Brain pericyte (primary cell): ENCODE measurements around the gene ERICH6.

Source experiments
- DNase-seq: peaks from one replicate; pipeline ENCODE4 v3.0.0-alpha.2; 2012; ENCODE audit warnings: low read depth, low spot score

The ERICH6 gene

DNA sequence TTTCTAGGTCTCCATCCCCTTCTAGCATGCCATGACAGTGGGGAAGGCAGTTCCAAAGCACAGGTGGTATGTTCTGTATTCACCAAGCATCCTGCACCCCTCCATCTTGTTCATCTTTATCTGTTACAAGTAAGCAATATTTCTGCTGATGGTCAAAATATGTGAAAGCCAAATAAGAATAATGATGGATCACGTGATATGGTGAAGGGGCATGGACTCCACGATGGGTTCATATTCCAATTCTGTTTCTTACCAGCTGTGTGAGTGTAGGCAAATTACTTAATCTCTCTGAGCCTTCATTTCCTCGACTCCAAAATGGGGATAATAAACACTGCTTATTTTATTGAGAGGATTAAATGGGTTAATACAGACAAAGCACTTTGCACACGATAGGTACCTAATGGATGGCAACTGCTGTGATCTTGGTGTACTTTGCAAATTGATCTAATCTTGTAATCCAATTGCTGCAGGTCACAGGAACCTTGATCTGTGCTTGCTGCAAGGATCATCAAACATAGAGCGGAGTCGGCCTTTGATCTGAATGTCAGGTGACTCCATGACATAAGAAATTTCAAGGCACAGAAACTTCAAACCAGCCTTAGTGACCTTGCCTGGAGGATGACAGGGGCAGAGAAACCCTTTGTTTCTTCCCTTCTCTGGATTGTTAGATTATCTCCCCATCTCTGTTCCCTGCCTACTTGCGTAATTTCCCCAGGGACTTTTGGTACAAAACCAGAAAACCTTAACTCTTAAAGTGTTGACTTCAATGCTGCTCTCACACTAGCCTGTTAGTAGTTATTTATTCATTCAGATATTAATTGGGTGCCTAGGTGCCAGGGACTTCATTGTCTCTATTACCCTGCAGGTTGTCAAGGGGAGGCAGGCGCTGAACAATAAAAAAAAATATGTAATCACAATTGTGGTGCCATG lies 33.4 kb upstream of the ERICH6 start:
- DNase-seq: no peak

DNA sequence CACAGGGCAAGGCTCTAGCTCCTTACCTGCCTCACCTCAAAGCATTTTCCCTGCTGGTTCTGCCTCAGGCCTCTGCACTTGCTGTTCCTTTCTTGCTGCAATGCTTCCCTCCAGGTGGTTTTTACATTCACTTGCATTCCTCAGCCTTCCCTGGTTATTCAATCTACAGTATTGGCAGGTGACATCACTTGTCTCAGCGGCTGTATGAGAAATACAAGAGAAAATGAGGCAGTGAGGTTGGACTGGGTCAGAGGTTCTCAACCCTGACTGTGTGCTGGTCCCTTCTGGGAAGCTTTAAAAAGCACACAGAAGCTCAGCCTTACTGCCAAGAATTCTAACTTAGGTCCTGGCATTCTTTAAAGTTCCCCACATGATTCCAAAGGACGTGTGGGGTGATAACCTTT lies 32.6 kb upstream of the ERICH6 start:
- no peak for DNase-seq

DNA sequence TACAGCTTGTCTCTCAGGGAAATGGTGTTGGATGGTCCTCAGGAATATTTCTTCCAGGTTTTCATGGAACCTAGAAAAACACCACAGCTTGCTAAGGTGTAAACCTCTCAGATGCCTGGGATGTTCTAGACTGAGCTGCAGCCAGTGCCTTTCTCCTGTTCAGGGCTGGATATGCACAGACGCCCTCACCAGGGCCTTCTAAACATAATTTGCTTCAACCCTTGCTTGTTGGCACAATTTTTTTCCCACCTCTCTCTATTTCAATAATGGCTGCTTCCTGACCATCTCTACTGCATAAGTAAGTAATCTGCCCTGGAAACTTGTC lies 31.0 kb upstream of the ERICH6 start:
- no peak for DNase-seq

DNA sequence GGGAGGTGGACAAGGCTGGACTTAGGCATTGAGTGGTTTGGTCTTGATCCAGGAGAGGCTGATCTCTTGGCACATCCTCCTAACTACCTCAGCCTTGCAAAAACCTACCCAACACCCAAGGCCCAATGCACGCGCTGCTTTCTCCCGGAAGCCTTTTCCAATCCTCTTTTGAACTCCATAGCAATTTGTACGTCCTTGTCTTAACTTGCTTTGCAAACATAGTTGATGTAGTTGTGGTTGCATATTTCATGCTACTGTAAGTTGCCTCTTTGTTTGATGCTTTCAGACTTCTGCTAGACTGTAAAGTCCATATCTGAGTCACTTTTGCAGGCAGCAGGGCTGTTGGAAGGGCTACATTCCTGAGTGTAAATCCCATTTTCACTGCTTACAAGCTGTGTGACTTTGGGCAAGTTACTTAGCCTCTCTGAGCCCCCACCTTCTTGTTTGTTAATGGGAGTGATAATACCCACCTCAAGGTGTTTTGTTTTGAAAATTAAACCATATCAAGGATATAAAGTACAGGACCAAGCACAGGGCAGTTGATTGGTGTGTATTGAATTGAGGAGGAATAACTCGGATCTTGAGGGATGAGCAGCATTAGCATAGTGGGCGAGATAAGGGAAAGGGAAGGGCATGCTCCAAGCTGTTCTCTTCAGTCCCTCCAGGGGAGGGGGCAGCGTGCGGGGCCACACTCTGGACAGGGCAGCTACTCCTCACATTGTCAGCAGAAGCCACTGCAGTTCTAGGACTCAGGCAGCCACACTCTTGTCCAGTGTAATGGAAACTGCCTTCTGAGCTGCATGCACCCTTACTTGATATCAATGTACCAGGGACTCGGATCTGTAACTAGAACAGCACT lies 30.4 kb upstream of the ERICH6 start:
- DNase-seq: no peak

DNA sequence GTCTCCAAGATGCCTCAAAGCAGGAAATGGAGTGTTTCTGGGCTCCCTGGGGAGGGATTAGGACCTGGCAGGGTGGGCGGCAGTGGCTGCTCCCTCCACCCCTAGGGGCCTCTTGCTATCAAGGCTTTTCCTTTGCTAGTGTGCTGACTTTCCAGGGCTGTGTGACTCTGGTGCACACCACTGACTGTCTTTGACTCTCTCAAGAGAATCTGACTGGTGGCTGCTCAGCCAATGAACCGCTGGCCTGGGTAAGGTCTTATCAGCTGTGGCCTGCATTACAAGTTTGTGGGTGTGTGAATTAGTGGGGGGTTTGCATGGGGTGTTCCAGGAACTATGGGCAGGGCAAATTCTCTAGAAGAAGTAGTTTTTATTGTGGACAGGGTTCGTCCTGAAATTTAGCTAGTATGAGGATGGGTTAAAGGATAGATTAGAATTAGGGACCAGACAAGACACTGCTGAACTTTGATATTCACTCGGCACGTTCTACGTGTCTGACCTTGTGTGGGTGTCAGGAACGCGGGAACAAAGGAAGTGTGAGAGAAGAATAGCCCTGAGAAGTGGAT lies 29.7 kb upstream of the ERICH6 start:
- DNase-seq: no peak

DNA sequence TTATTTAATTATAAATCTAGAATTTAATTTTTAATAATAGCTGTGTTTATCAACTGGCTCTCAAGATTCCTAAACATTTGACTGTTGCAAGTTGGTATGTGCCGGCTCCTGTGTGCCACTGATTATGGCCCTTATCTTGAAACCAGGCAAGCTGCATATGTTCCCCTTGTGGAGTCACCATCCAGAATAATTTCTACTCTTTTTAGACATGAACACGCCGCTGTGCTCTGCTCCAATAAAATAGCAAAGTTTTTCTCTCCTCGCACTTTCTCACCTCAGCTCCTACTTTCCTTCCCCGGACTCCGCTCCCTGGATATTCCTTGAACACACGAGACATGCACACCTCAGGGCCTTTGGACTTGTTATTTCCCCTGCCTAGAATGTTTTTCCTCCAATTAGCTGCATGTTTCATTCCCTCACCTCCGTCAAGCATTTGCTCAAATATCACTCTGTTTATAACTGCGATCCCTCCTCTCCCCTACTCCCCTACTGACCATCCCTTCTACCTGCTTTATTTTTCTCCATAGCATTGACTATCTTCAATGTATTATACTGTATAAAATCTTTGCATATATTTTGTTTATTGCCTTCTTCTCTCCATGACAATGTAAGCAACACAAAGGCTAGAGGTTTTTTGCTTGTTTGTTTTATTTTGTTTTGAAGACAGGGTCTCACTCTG lies 26.1 kb upstream of the ERICH6 start:
- no peak for DNase-seq

DNA sequence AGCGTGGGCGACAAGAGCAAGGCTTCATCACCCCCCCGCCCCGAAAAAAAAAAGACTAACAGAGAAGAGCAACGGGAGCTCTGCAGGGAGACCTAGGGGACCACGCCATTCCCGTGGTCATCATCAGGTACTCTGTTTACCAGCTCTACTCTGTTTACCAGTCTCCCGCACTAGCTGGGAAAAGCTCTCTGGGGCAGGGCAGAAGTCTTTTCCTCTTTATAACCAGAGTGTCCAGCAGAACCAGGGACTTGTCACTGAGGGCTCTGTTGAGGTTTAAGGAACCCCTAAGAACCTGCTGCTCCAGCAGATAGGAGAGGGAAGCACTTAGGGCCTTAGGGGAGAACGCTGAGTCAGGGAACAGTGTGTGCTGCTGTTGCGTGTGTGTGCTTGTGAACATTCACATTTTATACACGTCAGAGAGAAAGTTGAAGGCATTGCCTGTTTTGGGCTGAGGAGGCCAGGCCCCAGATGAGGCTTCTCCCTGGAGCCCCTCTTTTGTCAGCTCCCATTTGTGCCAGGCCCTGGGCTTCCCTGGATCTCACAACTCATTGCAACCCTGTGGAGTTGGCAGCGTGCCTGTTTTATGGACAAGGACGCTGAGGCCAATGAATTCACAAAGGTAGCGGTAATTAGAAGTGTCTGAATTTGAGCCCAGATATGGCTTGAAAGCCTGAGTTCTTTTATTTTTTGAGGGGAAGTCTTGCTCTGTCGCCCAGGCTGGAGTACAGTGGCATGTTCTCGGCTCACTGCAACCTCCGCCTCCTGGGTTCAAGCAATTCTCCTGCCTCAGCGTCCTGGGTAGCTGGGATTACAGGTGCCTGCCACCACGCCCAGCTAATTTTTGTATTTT lies 24.2 kb upstream of the ERICH6 start:
- DNase-seq: no peak

DNA sequence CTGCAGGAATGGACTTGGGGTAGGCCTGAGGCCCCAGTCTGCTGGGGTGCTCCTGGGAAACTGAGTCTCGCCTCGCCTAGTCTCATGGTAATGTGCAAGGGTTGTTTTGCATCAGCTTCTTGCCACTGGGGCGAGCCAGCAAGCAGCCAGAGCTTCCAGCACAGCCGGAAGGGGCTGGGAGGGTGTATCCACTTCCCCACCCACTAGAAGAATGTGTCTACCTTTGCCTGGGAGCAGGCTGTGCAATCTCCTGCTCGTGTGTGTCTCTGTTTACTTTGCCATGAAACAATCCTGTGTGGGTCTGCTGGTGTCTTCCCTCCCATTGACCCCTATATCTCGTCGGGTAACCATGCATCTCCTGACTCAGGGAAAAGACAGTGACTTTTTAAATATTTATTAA lies 21.8 kb upstream of the ERICH6 start:
- no peak for DNase-seq

DNA sequence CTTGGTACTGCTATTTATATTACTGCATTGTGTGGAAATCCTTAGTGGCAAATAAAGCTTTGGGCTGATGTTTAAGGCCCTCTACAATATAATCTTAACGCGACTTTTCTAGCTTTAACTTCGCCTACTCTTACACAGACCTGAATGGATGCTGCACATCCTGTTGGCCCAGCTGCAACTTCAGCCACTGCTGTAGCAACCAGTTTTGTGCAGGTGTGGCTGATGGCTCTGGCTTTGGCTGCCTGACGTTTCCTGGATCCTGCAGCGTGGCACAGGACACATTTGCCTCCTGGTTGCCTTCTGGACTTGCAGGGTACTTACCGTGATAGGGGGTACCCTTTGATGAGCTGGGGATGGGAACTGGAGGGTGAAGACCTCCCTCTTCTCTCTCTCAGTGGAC lies 20.2 kb upstream of the ERICH6 start:
- no peak for DNase-seq

DNA sequence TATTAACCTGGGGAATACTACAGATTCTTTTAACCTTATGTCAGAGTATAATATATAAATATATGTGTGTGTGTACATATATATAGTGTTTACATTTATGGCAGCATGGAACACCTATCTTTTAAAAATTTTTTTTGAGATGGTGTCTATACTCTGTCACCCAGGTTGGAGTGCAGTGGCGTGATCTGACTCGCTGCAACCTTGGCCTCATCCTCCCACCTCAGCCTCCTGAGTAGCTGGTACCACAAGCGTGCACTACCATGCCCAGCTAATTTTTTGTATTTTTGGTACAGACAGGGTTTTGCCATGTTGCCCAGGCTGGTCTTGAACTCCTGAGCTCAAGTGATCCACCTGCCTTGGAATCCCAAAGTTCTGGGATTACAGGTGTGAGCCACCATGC lies 18.5 kb upstream of the ERICH6 start:
- no peak for DNase-seq

DNA sequence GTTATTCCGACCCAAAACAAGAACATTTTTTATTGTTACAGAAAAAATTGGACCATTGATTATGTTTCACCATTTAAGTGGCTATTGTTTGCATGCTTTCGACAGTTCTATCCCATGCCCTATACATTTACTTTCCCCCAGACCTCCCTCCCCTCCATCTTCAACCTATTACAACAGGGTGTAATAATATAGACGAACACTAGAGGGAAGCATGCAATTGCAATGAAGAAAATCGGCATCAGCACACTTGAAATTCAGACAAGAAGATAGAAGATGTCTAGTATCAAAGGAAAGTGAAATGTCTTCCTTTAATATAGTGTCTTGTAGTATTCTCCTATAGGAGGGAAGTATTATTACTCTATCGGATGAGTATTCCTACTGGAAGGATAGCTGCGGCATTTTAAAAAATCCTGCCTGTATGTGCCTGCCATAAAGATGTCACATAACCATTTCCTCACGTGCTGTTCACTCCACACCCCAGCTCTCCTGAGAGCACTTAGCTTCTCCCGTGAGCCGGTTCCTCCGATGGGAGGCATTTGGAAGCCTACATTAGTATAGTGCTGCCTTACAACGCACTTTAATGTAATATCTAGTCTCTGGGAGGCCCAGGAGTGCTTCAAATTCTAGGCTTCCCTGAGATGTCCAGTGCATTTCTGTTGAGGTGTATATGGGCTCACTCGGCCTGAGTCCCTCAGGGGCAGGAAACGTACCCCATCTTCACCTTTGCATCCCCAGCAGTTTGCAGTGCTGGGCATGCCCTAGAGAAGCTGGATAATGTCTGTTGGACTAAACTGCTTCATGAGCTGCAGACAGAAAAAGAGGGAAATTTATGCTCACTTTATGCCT lies 17.8 kb upstream of the ERICH6 start:
- no peak for DNase-seq

DNA sequence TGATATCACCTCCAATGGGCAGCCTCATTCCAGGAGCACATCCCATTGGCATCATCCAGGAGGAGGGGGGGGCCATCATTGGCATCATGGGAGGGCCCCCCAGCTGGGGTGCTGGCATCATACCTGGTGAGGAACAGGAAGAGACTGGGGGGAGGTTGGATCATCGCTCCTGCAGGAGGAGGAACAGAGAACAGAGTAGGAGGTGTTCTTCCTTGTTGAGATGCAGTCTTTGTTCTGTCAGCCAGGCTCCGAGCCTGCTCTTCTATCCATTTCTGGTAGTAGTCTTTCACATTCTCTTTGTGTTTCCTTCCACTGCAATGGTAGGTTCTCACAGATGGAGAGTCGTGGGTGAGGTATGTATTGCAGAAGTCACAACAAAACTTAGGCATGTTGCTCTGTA lies 16.7 kb upstream of the ERICH6 start:
- no peak for DNase-seq

DNA sequence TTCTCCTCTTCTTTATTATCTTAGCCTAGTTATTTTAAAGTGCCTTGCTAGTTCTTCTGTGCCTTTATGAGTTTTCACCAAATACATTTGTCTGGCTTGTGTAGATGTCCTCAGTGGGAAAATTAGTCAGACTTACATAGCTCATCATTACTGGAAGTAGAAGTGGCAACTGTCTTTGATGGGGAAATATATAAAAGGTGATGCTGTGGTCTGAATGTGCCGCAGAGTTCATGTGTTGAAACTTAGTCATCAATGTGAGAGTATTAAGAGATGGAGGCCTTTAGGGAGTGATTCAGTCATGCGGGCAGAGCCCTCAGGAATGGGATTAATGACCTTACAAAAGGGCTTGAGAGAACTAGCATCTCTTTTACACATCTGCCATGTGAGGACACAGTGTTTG lies 6.4 kb upstream of the ERICH6 start:
- no peak for DNase-seq

DNA sequence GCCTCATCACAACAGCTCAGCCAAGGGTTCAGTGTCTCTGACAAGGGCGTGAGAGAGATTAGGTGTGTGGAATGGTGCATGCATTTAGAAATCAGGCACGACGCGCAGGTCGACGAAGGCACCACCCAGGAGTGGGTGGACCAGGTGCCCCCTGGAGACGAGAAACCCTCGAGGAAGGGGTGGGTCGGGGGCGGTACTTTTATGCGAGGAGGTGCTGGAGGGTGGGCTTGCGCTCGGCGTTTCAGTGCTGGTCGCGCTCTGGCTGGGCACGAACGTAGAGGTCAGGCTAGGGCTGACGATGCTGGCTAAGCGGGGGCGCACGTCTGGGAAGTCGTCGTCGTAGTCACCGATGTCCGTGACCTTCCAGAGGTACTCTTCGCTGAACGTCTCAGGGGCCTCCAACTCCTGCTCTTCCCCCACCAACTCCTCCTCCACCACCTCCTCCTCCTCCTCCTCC lies 393 bp downstream of the ERICH6 start:
- DNase-seq: no peak

DNA sequence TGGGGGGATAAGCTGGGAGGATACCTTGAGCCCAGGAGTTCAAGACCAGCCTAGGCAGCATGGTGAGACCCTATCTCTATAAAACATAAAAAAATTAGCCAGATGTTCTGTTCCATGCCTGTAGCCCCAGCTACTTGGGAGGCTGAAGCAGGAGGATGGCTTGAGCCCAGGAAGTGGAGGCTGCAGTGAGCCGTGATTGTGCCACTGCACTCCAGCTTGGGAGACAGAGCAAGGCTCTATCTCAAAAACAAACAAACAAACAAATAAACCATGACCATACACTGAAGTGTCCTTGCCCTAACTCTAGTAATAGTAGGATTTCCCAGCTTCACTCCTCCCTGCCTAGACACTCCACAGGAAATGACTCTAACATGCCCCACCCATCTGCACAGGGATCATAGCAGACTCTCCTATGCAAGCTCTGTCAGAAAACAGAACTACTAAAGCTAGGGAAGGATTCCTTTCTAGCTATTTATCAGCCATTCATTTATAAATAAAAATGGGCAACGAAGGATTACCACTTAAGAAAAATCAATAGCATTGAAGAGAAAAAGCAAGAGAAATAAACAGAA lies 4.6 kb downstream of the ERICH6 start:
- DNase-seq: no peak

DNA sequence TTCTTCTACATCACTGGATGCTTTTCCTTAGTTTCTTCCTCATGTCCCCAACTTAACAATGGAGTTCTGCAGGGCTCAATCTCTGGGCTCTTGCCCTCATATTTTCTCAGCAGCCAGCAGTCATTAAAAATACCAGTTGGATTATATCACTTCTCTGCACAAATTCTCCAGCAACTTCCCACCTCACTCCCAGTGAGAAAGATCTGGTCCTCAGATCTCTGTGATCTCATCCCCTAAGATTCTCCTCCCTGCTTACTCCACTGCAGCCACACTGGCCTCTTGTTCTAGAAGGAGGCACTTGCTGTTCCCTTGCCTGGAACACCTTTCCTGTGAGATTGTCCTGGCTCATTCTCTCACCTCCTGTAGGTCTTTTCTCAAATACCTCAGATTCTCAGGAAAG lies 6.1 kb downstream of the ERICH6 start:
- DNase-seq: no peak

DNA sequence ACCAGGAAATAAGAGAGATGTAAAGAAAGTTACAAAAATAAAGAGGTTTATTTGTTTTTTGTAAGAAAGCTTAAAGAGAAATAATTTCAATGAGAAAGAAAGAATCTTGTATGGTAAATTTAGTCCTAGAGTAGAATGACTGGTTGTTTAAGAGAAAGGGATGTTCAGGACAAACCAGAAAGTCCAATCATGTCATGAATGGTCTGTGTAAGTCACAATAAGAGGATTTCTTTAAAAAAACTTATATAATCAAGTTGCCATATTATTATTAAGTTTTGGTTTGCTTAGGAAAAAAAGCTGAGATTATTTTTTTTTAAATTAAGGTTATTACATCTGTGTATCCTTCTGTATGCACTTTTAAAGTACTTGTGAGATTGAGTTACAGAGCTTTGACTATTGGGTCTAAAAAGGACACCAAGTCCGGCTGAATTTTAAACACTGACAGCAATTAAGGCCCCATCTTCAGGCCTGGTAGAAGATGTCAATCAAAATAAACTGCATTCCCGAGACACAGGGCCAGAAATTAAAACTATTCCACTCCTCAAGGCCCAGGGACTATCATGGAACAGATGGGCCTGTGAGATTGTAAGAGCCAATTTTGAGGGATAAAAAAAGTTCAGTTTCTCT lies 12.2 kb downstream of the ERICH6 start:
- DNase-seq: no peak

DNA sequence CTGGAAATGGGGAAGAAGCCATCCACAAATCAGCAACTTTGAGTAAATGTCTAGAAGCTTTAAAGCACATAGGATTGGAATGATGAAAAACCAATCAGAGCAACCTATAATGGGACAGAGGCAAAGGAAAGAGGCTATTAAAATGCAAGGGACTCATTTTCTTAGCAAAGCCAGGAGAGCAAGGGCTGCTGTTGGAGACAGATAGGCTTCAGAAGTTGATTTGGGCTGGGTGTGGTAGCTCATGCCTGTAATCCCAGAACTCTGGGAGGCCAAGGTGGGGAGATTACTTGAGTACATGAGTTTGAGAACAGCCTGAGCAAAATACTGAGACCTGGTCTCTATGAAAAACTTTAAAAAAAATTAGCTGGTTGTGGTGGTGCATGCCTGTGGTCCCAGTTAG lies 16.1 kb downstream of the ERICH6 start:
- no peak for DNase-seq

DNA sequence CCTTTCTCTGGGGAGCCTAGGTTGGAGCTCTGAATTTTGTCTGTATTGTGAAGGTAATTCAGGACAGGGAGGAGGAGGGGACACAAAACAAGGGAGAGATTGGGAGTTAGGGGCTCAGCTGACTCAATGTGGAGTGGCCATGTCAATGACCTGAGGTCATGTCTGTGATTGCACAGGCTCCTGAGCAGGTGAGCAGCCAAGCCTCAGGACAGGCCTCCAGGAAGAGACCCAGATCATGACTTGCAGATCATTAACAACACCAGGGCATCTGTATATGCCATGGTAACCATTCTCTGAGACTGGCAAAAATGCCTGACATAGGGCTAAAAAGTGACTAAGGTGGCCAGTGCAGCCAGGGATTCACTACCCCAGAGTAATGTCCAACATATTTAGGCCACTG lies 20.9 kb downstream of the ERICH6 start:
- DNase-seq: no peak
